ENCODE results near the gene STH. TPM values are rescaled to one million over a fixed set of nuclear protein-coding genes. Genes with fewer than 3 reads are reported as not detected.

STH gene
- total RNA-seq, 1 donor from 2014 or later: not detected

DNA sequence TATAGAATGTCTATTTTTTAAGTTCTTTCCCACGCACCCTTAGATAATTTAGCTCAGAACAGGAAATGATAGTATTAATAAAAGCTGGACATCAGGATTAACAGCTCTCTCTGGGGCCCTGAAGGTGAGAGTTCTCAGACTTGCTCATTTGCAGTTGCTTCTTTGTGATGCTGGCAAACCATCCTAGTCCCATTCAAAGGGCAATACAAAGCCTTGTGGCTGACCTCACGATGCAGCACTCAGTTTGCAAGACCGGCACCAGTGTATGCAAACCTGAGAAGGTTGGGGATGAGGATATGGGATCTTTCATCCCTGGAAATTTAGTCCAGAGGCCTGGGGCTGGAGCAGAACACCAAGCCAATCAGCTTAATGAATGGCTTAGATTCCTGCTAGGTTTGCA lies 29.3 kb downstream of the STH start:
- Histone ChIP-seq H3K9me3 (ENCODE audit: control insufficient read depth in 3 of 3, low read length in 3 of 3) (no peaks in the 10 kb centered on the region), H3K4me3 (ENCODE audit: low read length in 3 of 3) (no peak overlapping the region), H3K27ac (ENCODE audit: low read depth, low read length) (peak overlapping the region; percentile 52), H3K4me1 (ENCODE audit: control insufficient read depth in 3 of 3, insufficient read depth in 3 of 3, low read length in 3 of 3) (peaks cover 13 to 18% (median 18%) of the 10 kb centered on the region in 3 donors), H3K36me3 (ENCODE audit: control insufficient read depth in 3 of 3, insufficient read depth in 3 of 3, low read length in 3 of 3) (peaks cover 34 to 44% (median 39%) of the 10 kb centered on the region in 3 donors), H3K27me3 (ENCODE audit: control insufficient read depth in 3 of 3, insufficient read depth in 3 of 3, low read length in 3 of 3) (no peaks in the 10 kb centered on the region), H3K9ac (ENCODE audit: low read depth in 1 of 3, low read length in 3 of 3) (no peak overlapping the region)

DNA sequence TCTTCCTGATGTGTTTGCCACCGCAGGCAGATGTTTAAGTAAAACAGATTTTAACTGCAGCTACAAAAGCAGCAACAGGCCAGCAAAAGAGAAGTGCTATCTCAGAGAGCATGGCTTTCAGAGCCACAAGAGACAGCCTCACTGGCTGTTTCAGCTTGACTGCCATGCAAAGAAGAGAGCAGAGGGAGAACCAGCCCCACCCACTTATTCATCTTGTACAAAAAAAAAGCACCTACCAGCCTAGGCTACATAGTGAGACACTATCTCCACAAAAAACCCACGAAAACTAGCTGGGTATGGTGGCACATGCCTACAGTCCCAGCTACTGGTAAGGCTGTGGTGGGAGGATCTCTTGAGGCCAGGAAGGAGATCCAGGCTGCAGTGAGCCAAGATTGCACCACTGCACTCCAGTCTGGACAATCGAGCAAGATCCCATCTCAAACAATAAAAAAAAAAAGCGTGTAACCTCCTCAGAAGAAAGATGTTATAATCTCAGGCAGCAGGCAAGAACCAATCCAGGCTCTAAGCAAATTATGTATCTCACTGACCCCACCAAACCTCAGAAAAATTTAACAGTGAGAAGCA lies 30.0 kb downstream of the STH start:
- H3K36me3 ChIP-seq (ENCODE audit: control insufficient read depth in 3 of 3, insufficient read depth in 3 of 3, low read length in 3 of 3): peaks cover 37 to 51% (median 40%) of the 10 kb centered on the region in 3 donors
- H3K4me1 ChIP-seq (ENCODE audit: control insufficient read depth in 3 of 3, insufficient read depth in 3 of 3, low read length in 3 of 3): peaks cover 13 to 18% (median 18%) of the 10 kb centered on the region in 3 donors
- H3K9me3 ChIP-seq (ENCODE audit: control insufficient read depth in 3 of 3, low read length in 3 of 3): no peaks in the 10 kb centered on the region
- no peak overlapping the region for H3K9ac ChIP-seq (ENCODE audit: low read depth in 1 of 3, low read length in 3 of 3)
- no peaks in the 10 kb centered on the region for H3K27me3 ChIP-seq (ENCODE audit: control insufficient read depth in 3 of 3, insufficient read depth in 3 of 3, low read length in 3 of 3)
- no peak overlapping the region for H3K27ac ChIP-seq (ENCODE audit: low read depth, low read length)
- no peak overlapping the region for H3K4me3 ChIP-seq (ENCODE audit: low read length in 3 of 3)

DNA sequence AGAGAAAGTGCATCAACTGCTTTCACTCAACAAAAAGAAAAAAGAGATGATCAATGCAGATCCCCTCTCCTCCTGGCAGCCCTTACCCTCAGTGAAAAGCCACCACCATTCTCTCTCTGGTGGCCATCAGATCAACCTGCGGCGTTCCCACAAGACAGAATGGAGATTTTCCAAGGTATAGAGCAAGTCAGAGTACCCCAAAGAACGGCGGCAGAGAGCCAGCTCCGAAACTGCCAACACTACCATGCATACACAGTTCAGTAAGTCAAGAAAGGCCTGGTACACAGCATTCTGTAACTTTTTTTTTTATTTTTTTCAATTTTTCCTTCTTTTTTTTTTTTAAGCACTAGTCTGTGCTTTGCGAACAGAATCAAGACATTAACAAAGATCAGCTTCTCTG lies 30.6 kb downstream of the STH start:
- Histone ChIP-seq H3K9me3 (ENCODE audit: control insufficient read depth in 3 of 3, low read length in 3 of 3) (no peaks in the 10 kb centered on the region), H3K9ac (ENCODE audit: low read depth in 1 of 3, low read length in 3 of 3) (no peak overlapping the region), H3K4me3 (ENCODE audit: low read length in 3 of 3) (no peak overlapping the region), H3K36me3 (ENCODE audit: control insufficient read depth in 3 of 3, insufficient read depth in 3 of 3, low read length in 3 of 3) (peaks cover 40 to 56% (median 42%) of the 10 kb centered on the region in 3 donors), H3K27ac (ENCODE audit: low read depth, low read length) (no peak overlapping the region), H3K4me1 (ENCODE audit: control insufficient read depth in 3 of 3, insufficient read depth in 3 of 3, low read length in 3 of 3) (peaks cover 13 to 18% (median 18%) of the 10 kb centered on the region in 3 donors), H3K27me3 (ENCODE audit: control insufficient read depth in 3 of 3, insufficient read depth in 3 of 3, low read length in 3 of 3) (no peaks in the 10 kb centered on the region)

DNA sequence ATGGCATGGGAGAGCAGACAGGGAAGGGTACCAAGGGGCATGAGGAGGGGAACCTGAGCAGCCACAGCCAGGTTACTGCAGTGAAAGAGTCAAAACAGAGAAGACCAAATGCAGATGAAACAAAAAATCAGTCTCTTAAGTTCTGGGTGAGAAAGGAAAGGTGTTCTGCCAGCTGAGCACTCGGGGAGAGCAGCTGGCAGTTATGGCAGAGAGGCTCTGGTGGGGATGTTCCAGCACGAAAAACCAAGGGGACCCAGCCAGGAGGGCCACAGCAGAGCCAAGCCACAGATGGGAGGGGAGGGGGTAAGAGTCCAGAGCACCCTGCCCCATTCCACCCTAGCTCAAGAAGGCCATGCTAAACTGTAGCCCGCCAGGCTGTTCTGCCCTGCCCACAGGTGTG lies 31.7 kb downstream of the STH start:
- no peaks in the 10 kb centered on the region for H3K9me3 ChIP-seq (ENCODE audit: control insufficient read depth in 3 of 3, low read length in 3 of 3)
- H3K4me1 ChIP-seq (ENCODE audit: control insufficient read depth in 3 of 3, insufficient read depth in 3 of 3, low read length in 3 of 3): peaks cover 18 to 22% (median 20%) of the 10 kb centered on the region in 3 donors
- no peak overlapping the region for H3K9ac ChIP-seq (ENCODE audit: low read depth in 1 of 3, low read length in 3 of 3)
- H3K36me3 ChIP-seq (ENCODE audit: control insufficient read depth in 3 of 3, insufficient read depth in 3 of 3, low read length in 3 of 3): peaks cover 36 to 52% (median 51%) of the 10 kb centered on the region in 3 donors
- no peak overlapping the region for H3K4me3 ChIP-seq (ENCODE audit: low read length in 3 of 3)
- no peak overlapping the region for H3K27ac ChIP-seq (ENCODE audit: low read depth, low read length)
- H3K27me3 ChIP-seq (ENCODE audit: control insufficient read depth in 3 of 3, insufficient read depth in 3 of 3, low read length in 3 of 3): no peaks in the 10 kb centered on the region

DNA sequence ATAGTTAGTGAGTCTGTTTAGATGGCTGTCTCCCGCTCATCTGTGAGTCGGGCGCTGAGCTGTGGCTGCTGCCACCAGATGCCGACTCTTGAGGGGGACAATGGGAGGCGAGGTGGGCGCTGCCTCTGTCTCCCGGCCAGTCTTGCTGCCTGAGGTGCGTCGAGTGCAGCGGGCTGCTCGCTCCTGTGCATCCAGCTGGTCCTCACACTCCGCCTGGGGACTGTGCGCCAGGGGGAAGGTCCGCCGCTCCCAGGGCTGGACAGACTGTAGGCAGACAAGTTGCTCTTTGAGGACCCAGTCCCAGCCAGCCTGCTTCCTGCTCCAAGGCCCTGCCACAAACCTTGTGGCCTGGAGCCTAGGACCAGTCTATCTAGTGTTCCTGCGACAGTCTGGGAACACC lies 32.4 kb downstream of the STH start:
- peaks cover 19 to 27% (median 24%) of the 10 kb centered on the region in 3 donors for H3K4me1 ChIP-seq (ENCODE audit: control insufficient read depth in 3 of 3, insufficient read depth in 3 of 3, low read length in 3 of 3)
- no peak overlapping the region for H3K4me3 ChIP-seq (ENCODE audit: low read length in 3 of 3)

DNA sequence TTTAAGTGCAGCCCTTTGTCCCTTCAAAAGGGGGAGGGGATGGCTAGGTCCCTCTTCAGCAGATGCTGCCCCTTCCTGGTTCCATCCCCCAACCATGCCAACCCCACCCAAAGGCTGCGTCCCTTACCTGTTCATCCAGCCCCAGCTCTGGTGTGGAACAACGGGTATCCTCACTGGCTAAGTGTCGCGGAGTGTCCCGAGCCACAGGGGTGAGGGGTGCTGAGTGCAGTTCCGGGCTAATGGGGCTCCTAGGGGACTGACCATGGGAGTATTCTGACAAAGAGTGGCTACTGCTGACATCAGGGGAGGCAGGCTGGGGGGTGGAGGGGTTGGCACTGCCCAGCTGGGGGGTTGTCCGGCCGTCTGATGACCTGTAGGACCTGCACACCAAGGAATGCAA lies 32.9 kb downstream of the STH start:
- H3K27me3 ChIP-seq (ENCODE audit: control insufficient read depth in 3 of 3, insufficient read depth in 3 of 3, low read length in 3 of 3): no peaks in the 10 kb centered on the region
- H3K36me3 ChIP-seq (ENCODE audit: control insufficient read depth in 3 of 3, insufficient read depth in 3 of 3, low read length in 3 of 3): peaks cover 35 to 55% (median 44%) of the 10 kb centered on the region in 3 donors
- no peak overlapping the region for H3K9ac ChIP-seq (ENCODE audit: low read depth in 1 of 3, low read length in 3 of 3)
- no peaks in the 10 kb centered on the region for H3K9me3 ChIP-seq (ENCODE audit: control insufficient read depth in 3 of 3, low read length in 3 of 3)
- H3K4me3 ChIP-seq (ENCODE audit: low read length in 3 of 3): no peak overlapping the region
- no peak overlapping the region for H3K27ac ChIP-seq (ENCODE audit: low read depth, low read length)
- H3K4me1 ChIP-seq (ENCODE audit: control insufficient read depth in 3 of 3, insufficient read depth in 3 of 3, low read length in 3 of 3): peaks cover 22 to 30% (median 28%) of the 10 kb centered on the region in 3 donors

More for the DNA sequence above, 32.4 kb downstream of the STH start:
- no peaks in the 10 kb centered on the region for H3K27me3 ChIP-seq (ENCODE audit: control insufficient read depth in 3 of 3, insufficient read depth in 3 of 3, low read length in 3 of 3)
- H3K9ac ChIP-seq (ENCODE audit: low read depth in 1 of 3, low read length in 3 of 3): no peak overlapping the region
- no peak overlapping the region for H3K27ac ChIP-seq (ENCODE audit: low read depth, low read length)
- H3K9me3 ChIP-seq (ENCODE audit: control insufficient read depth in 3 of 3, low read length in 3 of 3): no peaks in the 10 kb centered on the region
- peaks cover 36 to 54% (median 47%) of the 10 kb centered on the region in 3 donors for H3K36me3 ChIP-seq (ENCODE audit: control insufficient read depth in 3 of 3, insufficient read depth in 3 of 3, low read length in 3 of 3)

DNA sequence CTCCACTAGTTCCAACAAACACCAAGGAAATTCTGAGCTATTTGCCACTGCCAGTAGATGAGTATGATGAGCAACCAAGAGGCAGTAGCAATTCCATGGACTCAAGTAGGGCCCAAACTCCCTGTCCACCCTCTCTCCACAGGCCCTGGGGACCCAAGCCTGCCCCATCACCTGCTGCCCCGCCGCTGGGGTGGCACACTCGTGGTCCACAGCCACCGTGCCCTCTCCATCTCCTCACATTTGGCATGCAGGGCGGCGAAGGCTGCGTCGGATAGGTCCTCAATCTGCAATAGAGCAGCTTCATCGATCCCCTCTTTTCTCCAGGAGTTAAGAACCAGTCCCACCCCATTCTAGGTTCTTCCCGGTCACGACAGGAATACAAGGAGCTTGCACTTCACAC lies 33.9 kb downstream of the STH start:
- H3K9me3 ChIP-seq (ENCODE audit: control insufficient read depth in 3 of 3, low read length in 3 of 3): no peaks in the 10 kb centered on the region
- H3K36me3 ChIP-seq (ENCODE audit: control insufficient read depth in 3 of 3, insufficient read depth in 3 of 3, low read length in 3 of 3): peaks cover 39 to 64% (median 50%) of the 10 kb centered on the region in 3 donors
- H3K27ac ChIP-seq (ENCODE audit: low read depth, low read length): no peak overlapping the region
- H3K4me1 ChIP-seq (ENCODE audit: control insufficient read depth in 3 of 3, insufficient read depth in 3 of 3, low read length in 3 of 3): peaks cover 14 to 23% (median 21%) of the 10 kb centered on the region in 3 donors
- no peak overlapping the region for H3K9ac ChIP-seq (ENCODE audit: low read depth in 1 of 3, low read length in 3 of 3)
- H3K4me3 ChIP-seq (ENCODE audit: low read length in 3 of 3): no peak overlapping the region
- H3K27me3 ChIP-seq (ENCODE audit: control insufficient read depth in 3 of 3, insufficient read depth in 3 of 3, low read length in 3 of 3): no peaks in the 10 kb centered on the region

DNA sequence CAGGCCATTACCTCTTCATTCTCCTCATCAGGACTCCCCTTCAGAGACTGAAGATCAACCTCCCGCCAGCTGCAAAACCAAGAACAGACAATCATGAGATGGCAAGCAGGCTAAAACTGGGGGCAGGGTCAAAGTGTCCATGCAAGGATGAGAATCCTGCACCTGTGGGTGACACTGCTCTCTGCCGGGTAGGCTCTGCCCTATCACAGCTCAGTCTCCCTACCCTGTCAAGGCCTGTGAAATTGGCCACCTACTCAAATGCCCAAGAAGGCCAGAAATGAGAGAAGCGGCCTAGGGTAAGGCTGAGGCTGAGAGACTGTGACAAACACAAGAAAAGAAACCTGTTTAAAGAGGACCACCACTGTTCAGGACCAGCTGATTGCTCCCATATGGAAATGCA lies 34.3 kb downstream of the STH start:
- H3K36me3 ChIP-seq (ENCODE audit: control insufficient read depth in 3 of 3, insufficient read depth in 3 of 3, low read length in 3 of 3): peaks cover 44 to 69% (median 55%) of the 10 kb centered on the region in 3 donors
- H3K27me3 ChIP-seq (ENCODE audit: control insufficient read depth in 3 of 3, insufficient read depth in 3 of 3, low read length in 3 of 3): no peaks in the 10 kb centered on the region
- H3K9me3 ChIP-seq (ENCODE audit: control insufficient read depth in 3 of 3, low read length in 3 of 3): no peaks in the 10 kb centered on the region
- H3K9ac ChIP-seq (ENCODE audit: low read depth in 1 of 3, low read length in 3 of 3): no peak overlapping the region
- H3K4me1 ChIP-seq (ENCODE audit: control insufficient read depth in 3 of 3, insufficient read depth in 3 of 3, low read length in 3 of 3): peaks cover 13 to 24% (median 23%) of the 10 kb centered on the region in 3 donors
- no peak overlapping the region for H3K27ac ChIP-seq (ENCODE audit: low read depth, low read length)
- H3K4me3 ChIP-seq (ENCODE audit: low read length in 3 of 3): no peak overlapping the region

DNA sequence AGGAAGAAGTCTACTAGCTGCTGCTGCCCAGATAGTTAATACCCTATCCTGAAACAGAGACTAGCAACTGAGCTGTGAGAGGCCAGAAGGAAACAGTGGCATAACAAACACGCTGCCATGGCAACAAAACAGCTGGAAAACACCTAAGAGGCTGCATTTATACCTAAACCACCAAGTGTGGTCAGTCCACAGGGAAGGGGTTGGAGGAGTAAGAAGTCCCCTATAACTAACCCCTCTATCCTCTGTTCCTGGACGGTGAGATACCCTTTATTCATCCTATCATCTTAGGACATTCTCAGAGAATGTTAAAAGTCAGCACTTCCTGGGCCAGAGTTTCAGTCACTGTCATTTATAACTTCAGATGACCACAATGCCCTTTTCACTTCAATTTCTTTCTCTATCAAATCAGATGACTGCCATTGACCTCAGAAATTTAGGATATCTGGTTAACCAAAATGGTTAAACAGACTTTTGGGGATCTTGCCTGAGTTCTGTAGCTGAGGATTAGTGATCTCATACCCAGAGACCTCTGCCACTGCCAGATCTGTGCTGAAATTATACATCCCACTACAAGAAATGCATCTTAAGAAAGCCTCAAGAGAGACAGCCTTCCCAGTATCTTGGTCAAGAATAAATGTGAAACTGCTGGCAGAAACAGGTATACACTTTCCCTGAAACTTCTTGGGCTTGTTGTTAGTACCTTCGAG lies 36.2 kb downstream of the STH start:
- Histone ChIP-seq H3K9me3 (ENCODE audit: control insufficient read depth in 3 of 3, low read length in 3 of 3) (no peaks in the 10 kb centered on the region), H3K27me3 (ENCODE audit: control insufficient read depth in 3 of 3, insufficient read depth in 3 of 3, low read length in 3 of 3) (no peaks in the 10 kb centered on the region), H3K4me1 (ENCODE audit: control insufficient read depth in 3 of 3, insufficient read depth in 3 of 3, low read length in 3 of 3) (peaks cover 27 to 43% (median 41%) of the 10 kb centered on the region in 3 donors), H3K27ac (ENCODE audit: low read depth, low read length) (no peak overlapping the region), H3K4me3 (ENCODE audit: low read length in 3 of 3) (no peak overlapping the region), H3K36me3 (ENCODE audit: control insufficient read depth in 3 of 3, insufficient read depth in 3 of 3, low read length in 3 of 3) (peaks cover 54 to 81% (median 59%) of the 10 kb centered on the region in 3 donors), H3K9ac (ENCODE audit: low read depth in 1 of 3, low read length in 3 of 3) (no peak overlapping the region)

DNA sequence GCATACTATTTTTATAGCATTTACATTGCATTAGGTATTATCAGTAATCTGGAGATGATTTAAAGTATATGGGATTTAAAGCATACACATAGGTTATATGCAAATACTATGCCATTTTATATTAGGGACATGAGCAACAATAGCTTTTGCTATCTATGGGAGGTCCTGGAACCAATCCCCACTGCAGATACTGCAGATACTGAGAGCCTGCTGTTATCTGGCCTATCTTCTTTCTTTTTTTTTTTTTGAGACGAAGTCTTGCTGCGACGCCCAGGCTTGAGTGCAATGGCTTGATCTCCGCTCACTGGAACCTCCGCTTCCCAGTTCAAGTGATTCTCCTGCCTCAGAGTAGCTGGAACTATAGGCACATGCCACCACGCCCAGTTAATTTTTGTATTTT lies 37.4 kb downstream of the STH start:
- H3K4me1 ChIP-seq (ENCODE audit: control insufficient read depth in 3 of 3, insufficient read depth in 3 of 3, low read length in 3 of 3): peaks cover 27 to 41% (median 40%) of the 10 kb centered on the region in 3 donors
- no peak overlapping the region for H3K9ac ChIP-seq (ENCODE audit: low read depth in 1 of 3, low read length in 3 of 3)
- H3K4me3 ChIP-seq (ENCODE audit: low read length in 3 of 3): no peak overlapping the region
- H3K36me3 ChIP-seq (ENCODE audit: control insufficient read depth in 3 of 3, insufficient read depth in 3 of 3, low read length in 3 of 3): peaks cover 44 to 69% (median 48%) of the 10 kb centered on the region in 3 donors
- no peak overlapping the region for H3K27ac ChIP-seq (ENCODE audit: low read depth, low read length)
- no peaks in the 10 kb centered on the region for H3K27me3 ChIP-seq (ENCODE audit: control insufficient read depth in 3 of 3, insufficient read depth in 3 of 3, low read length in 3 of 3)
- H3K9me3 ChIP-seq (ENCODE audit: control insufficient read depth in 3 of 3, low read length in 3 of 3): no peaks in the 10 kb centered on the region
